Transverse colon (tissue), 4 donors: Measurements from ENCODE around the gene HIPK4. TPM values are rescaled to one million over a fixed set of nuclear protein-coding genes. Genes with fewer than 3 reads are reported as not detected.

Experiments
- DNase-seq: peaks from one replicate; pipeline ENCODE4 v3.0.0-alpha.2; 2019
- H3K27ac ChIP-seq, 4 donors: fragments of 200-600 bp; sonication (generic); 2 replicates each; pipeline ENCODE4 v1.5.1; 2016 to 2018; ENCODE audit warnings: inconsistent platforms in 4 of 4
- H3K27me3 ChIP-seq: fragments of 200-600 bp; sonication (generic); 2 replicates; pipeline ENCODE4 v1.5.1; 2017; ENCODE audit warnings: inconsistent platforms
- H3K36me3 ChIP-seq, 4 donors: fragments of 200-600 bp; sonication (generic); 2 replicates each; pipeline ENCODE4 v1.5.1; 2017 to 2019; ENCODE audit warnings: inconsistent platforms in 4 of 4
- H3K4me1 ChIP-seq, 4 donors: fragments of 200-600 bp; sonication (generic); 2 replicates each; pipeline ENCODE4 v1.5.1; 2017 to 2020; ENCODE audit warnings: inconsistent platforms in 4 of 4
- H3K4me3 ChIP-seq, 4 donors: fragments of 200-600 bp; sonication (generic); 1 replicate in 1 of 4; 2 replicates in 3 of 4; pipeline versions ENCODE4 v1.5.1 to v1.6.1; 2017 to 2019; ENCODE audit warnings: inconsistent platforms in 4 of 4
- H3K9me3 ChIP-seq, 2 donors: fragments of 200-600 bp; sonication (generic); 2 replicates each; pipeline ENCODE4 v1.5.1; 2017 to 2019; ENCODE audit warnings: inconsistent platforms in 2 of 2
- EP300 ChIP-seq: sonication (generic); formaldehyde crosslinking; IDR thresholded peaks from one replicate; pipeline ENCODE4 v1.6.1; 2017; ENCODE audit warnings: antibody characterized with exemption, low read depth
- POLR2A ChIP-seq: fragments of 450-650 bp; IDR thresholded peaks from one replicate; pipeline ENCODE4 v1.6.1; 2016; ENCODE audit warnings: antibody characterized with exemption, mild to moderate bottlenecking, moderate library complexity
- POLR2AphosphoS5 ChIP-seq, 3 donors: sonication (generic); formaldehyde crosslinking; IDR thresholded peaks; one replicate each; pipeline ENCODE4 v1.6.1; 2016; ENCODE audit warnings: antibody characterized with exemption in 3 of 3
- WGBS, 2 donors: methylation state at CpG; one replicate each; pipeline ENCODE4 v1.1.5; 2018; ENCODE audit warnings: low coverage in 1 of 2; 5-methylcytosine and 5-hydroxymethylcytosine counted together
- in situ Hi-C, 4 donors: fragments of 200-750 bp; cut with MboI; loops; one replicate each; pipeline versions ENCODE4 v1.15.0 to v1.15.1; 2017; ENCODE audit warnings: low sequenced_read_pairs in 3 of 4, low pct_ligation_motif_present in 1 of 4, low pct_unique_long_range_greater_than_20kb in 1 of 4
- intact Hi-C: fragments of 100-400 bp; cut with DNase I; formaldehyde crosslinking; loops from one replicate; pipeline ENCODE4 v1.15.1; 2023; ENCODE audit warnings: low total_unique reads
- total RNA-seq, 4 donors: library from RNA; depleted of rRNA; stranded (reverse); fragments of >200 nt; gene quantifications; one replicate each; pipeline ENCODE4 v1.1.0, GENCODE V29; 2016
- TF ChIP-seq, protein P1 (sequence below), 5 experiments: fragments of 200-600 bp in 3 of 5; fragments of 450-650 bp in 2 of 5; sonication (generic) in 3 of 5; IDR thresholded peaks; 1 replicate in 2 of 5; 2 replicates in 3 of 5; pipeline ENCODE4 v1.5.1; 2016 to 2017; ENCODE audit warnings: antibody characterized with exemption in 5 of 5, inconsistent platforms in 3 of 5, mild to moderate bottlenecking in 2 of 5, moderate library complexity in 1 of 5

Gene HIPK4
- total RNA-seq, 4 donors from 2014 or later: 0.48 TPM; not detected in 3

DNA sequence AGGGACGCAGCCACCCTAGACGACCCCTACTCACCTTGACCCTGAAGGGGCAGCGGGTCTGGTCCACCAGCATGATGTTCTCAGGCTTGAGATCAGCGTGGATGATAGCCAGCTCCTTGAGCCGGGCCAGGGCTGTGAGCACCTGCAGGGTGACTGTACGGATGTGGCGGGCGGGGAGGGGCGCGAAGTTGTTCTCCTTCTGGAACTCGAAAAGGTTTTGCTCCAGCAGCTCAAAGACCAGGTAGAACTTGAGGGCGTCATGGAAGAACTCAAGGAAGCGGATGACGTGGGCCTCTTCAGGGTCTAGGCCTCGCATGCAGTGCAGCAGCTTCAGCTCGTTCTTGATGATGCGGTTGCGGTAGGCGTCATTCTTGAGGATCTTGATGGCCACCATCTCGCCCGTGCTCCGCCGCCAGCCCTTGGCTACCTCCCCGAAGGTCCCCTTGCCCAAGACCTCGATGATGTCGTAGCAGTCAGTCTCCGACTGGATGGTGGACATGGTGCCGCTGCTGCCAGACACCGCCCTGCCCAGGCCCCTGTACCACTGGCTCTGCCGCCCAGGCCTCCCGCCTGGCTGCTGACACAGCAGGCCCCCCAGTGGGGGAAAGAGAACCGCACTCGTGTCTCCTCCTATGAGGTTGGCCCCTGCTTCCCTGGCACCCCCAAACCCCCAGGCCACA lies 437 bp downstream of the HIPK4 start:
- in situ Hi-C loops (no loop called here), intact Hi-C loops (no loop called here)
- TF ChIP-seq EP300 (no peak), POLR2AphosphoS5 (IDR thresholded peaks at IDR 0.05) (no peak), POLR2A (no peak)
- TF ChIP-seq, protein P1, sequence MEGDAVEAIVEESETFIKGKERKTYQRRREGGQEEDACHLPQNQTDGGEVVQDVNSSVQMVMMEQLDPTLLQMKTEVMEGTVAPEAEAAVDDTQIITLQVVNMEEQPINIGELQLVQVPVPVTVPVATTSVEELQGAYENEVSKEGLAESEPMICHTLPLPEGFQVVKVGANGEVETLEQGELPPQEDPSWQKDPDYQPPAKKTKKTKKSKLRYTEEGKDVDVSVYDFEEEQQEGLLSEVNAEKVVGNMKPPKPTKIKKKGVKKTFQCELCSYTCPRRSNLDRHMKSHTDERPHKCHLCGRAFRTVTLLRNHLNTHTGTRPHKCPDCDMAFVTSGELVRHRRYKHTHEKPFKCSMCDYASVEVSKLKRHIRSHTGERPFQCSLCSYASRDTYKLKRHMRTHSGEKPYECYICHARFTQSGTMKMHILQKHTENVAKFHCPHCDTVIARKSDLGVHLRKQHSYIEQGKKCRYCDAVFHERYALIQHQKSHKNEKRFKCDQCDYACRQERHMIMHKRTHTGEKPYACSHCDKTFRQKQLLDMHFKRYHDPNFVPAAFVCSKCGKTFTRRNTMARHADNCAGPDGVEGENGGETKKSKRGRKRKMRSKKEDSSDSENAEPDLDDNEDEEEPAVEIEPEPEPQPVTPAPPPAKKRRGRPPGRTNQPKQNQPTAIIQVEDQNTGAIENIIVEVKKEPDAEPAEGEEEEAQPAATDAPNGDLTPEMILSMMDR (IDR thresholded peaks at IDR 0.05): no peak
- Histone ChIP-seq H3K27ac (no peak overlapping the region), H3K27me3 (no peaks in the 10 kb centered on the region), H3K4me1 (no peaks in the 10 kb centered on the region), H3K9me3 (no peaks in the 10 kb centered on the region), H3K36me3 (no peaks in the 10 kb centered on the region), H3K4me3 (no peak overlapping the region)
- 96% methylated on average over 30 of the region's 33 CpGs; no CpG with 5 or more reads in 1 of the 2 donors for WGBS, 2 donors
- no peak for DNase-seq

DNA sequence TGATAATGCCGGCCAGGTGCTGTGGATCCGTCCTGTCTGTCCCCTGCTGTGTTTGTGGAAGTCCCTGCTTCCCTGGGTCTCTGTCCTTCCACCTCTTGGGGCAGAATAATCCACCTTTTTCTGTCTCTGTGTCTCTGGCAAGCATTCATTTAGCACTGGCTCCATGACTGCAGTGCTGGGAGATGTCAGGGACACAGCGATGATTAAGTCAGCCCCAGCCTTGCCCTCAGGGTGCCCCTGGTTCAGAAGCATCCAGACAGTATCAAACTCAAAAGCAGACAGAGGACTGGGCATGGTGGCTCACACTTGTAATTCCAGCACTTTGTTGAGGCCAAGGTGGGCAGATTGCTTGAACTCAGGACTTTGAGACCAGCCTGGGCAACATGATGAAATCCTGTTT lies 1.5 kb downstream of the HIPK4 start:
- intact Hi-C loops (no loop called here), in situ Hi-C loops (no loop called here)
- no peak overlapping the region for H3K27ac ChIP-seq
- TF ChIP-seq EP300 (no peak), POLR2A (no peak), POLR2AphosphoS5 (IDR thresholded peaks at IDR 0.05) (no peak)
- TF ChIP-seq, protein P1 (IDR thresholded peaks at IDR 0.05): no peak
- DNase-seq: no peak
- WGBS, 2 donors: 88% methylated on average over 3 of the region's 3 CpGs; no CpG with 5 or more reads in 1 of the 2 donors
- no peak overlapping the region for H3K4me3 ChIP-seq
- H3K27me3 ChIP-seq: no peaks in the 10 kb centered on the region
- no peaks in the 10 kb centered on the region for H3K9me3 ChIP-seq
- H3K36me3 ChIP-seq: no peaks in the 10 kb centered on the region
- no peaks in the 10 kb centered on the region for H3K4me1 ChIP-seq

DNA sequence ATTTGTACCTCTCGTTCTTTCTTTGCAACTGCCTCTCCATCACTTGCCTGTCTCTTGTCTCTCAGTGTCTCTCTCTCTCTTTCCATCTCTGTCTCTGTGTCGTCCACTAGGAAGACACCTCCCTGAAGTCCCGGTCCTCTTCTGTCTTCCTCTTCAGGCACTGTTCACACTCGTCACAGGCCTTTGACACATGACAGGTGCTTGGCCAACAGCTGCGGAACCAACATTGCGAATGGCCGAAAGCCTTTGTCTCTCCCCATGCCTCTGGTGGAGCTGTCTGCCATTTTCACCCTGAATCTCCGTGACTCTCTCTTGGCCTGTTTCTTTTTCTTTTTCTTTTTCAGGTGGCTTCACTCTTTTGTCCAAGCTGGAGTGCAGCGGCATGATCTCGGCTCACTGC lies 2.8 kb downstream of the HIPK4 start:
- TF ChIP-seq POLR2AphosphoS5 (IDR thresholded peaks at IDR 0.05) (no peak), POLR2A (no peak), EP300 (no peak)
- TF ChIP-seq, protein P1 (IDR thresholded peaks at IDR 0.05): no peak
- no peaks in the 10 kb centered on the region for H3K9me3 ChIP-seq
- no peaks in the 10 kb centered on the region for H3K36me3 ChIP-seq
- no peaks in the 10 kb centered on the region for H3K4me1 ChIP-seq
- H3K4me3 ChIP-seq: no peak overlapping the region
- intact Hi-C loops (no loop called here), in situ Hi-C loops (no loop called here)
- no peaks in the 10 kb centered on the region for H3K27me3 ChIP-seq
- DNase-seq: no peak
- H3K27ac ChIP-seq: no peak overlapping the region
- 88 to 100% methylated on average over 3 to 10 of the region's 10 CpGs for WGBS, 2 donors

DNA sequence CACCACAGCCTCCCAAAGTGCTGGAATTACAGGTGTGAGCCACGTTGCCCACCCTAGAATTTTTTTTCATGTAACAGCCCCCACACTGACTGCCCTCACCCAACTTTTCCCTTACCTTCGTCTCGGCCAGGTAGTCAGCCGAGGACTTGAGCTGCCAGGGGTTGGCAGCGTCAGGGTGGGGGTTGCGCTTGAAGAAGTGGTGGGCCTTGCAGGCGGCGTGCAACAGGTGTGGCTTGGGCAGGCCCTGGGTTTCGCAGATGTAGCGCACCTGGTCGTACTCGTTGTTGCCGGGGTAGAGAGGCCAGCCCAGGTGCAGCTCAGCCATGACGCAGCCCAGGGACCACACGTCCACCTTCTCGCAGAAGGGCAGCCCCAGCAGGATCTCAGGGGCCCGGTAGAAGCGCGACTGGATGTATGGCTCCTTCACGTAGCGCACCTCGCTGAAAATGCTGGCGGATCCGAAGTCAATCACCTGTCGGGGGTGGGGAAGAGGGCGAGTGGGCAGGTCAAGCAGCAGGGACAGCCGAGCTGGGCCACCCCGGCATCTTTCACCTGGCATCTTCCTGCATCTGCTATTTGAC lies 6.2 kb downstream of the HIPK4 start:
- in situ Hi-C loops (no loop called here), intact Hi-C loops (no loop called here)
- no peak overlapping the region for H3K27ac ChIP-seq
- WGBS, 2 donors: 85% methylated on average over 7 to 27 of the region's 28 CpGs
- H3K4me1 ChIP-seq: no peaks in the 10 kb centered on the region
- no peaks in the 10 kb centered on the region for H3K27me3 ChIP-seq
- H3K36me3 ChIP-seq: no peaks in the 10 kb centered on the region
- no peak for DNase-seq
- TF ChIP-seq EP300 (no peak), POLR2AphosphoS5 (IDR thresholded peaks at IDR 0.05) (no peak), POLR2A (no peak)
- TF ChIP-seq, protein P1 (IDR thresholded peaks at IDR 0.05): no peak
- no peak overlapping the region for H3K4me3 ChIP-seq
- H3K9me3 ChIP-seq: no peaks in the 10 kb centered on the region
